ENCODE results near the gene FIG4. TPM values are rescaled to one million over a fixed set of nuclear protein-coding genes. Genes with fewer than 3 reads are reported as not detected.

FIG4 gene
- total RNA-seq, 6 donors from 2014 or later, result 10.4 to 30.8 (median 27.5) TPM

DNA sequence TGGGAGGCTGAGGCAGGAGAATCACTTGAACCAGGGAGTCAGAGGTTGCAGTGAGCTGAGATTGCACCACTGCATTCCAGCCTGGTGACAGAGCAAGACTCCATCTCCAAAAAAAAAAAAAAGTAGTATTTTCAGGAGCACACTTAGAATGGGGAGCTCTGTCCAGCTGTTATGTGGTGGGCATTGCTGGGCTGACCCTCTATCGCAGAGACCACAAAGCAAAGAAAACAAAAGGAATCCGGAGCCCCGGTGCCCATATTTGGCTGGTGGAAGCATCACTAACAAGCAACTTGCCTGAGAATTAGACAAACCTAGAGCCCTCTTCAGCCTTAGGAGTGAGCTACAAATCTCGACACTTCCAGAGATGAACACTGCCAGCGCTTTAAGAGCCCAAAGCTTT lies 149.7 kb downstream of the FIG4 start:
- TF ChIP-seq CTCF (IDR thresholded peaks at IDR 0.05) (no peak), POLR2A (IDR thresholded peaks at IDR 0.05) (no peak), POLR2AphosphoS5 (IDR thresholded peaks at IDR 0.05) (no peak), EP300 (IDR thresholded peaks at IDR 0.05) (no peak)
- no peak for ATAC-seq (ENCODE audit: low FRiP score in 2 of 2)
- Histone ChIP-seq H3K27ac (no peak overlapping the region), H3K4me3 (no peak overlapping the region), H3K4me1 (no peaks in the 10 kb centered on the region), H3K9me3 (no peaks in the 10 kb centered on the region), H3K36me3 (no peaks in the 10 kb centered on the region), H3K27me3 (no peaks in the 10 kb centered on the region)
- 89 to 97% methylated on average over 5 of the region's 5 CpGs for WGBS, 2 donors
- no peak for DNase-seq

GRCh38 chr6:109841869-109842268 lies 150.8 kb downstream of the FIG4 start:
- H3K27me3 ChIP-seq, result no peaks in the 10 kb centered on the region
- 90 to 95% methylated on average over 3 of the region's 3 CpGs for WGBS, 2 donors
- H3K36me3 ChIP-seq, result no peaks in the 10 kb centered on the region

GRCh38 chr6:109852713-109853112 lies 161.6 kb downstream of the FIG4 start:
- 95 to 98% methylated on average over 4 of the region's 4 CpGs for WGBS, 2 donors
- no peak for ATAC-seq (ENCODE audit: low FRiP score in 2 of 2)
- TF ChIP-seq POLR2AphosphoS5 (IDR thresholded peaks at IDR 0.05) (no peak), CTCF (IDR thresholded peaks at IDR 0.05) (no peak), EP300 (IDR thresholded peaks at IDR 0.05) (no peak), POLR2A (IDR thresholded peaks at IDR 0.05) (no peak)
- Histone ChIP-seq H3K27me3 (no peaks in the 10 kb centered on the region), H3K4me1 (no peaks in the 10 kb centered on the region), H3K4me3 (no peak overlapping the region), H3K9me3 (no peaks in the 10 kb centered on the region), H3K36me3 (no peaks in the 10 kb centered on the region), H3K27ac (no peak overlapping the region)
- no peak for DNase-seq

More at GRCh38 chr6:109841869-109842268, 150.8 kb downstream of the FIG4 start:
- no peak overlapping the region for H3K4me3 ChIP-seq
- no peaks in the 10 kb centered on the region for H3K4me1 ChIP-seq
- TF ChIP-seq POLR2A (IDR thresholded peaks at IDR 0.05) (no peak), EP300 (IDR thresholded peaks at IDR 0.05) (no peak), POLR2AphosphoS5 (IDR thresholded peaks at IDR 0.05) (no peak), CTCF (IDR thresholded peaks at IDR 0.05) (no peak)
- H3K9me3 ChIP-seq, result no peaks in the 10 kb centered on the region
- no peak for DNase-seq
- no peak for ATAC-seq (ENCODE audit: low FRiP score in 2 of 2)
- no peak overlapping the region for H3K27ac ChIP-seq

DNA sequence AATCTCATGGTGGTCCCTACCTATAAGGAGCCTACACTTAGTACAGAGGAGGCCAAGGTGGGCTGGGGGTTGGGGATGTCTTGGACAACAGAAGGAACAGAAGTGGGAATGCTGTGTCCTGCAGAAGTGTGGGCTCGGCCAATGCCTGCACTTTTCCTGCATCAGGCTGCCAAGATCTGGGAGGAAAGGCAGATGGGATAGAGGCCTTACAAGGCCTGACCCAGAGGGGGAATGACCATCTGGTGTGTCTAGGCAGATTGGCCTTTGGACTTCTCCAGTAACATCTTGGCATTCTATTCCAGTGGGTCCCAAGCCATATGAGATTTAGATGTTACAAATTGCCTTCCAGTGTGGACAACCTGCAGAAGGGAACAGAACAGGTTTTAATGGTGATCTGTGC lies 162.3 kb downstream of the FIG4 start:
- no peaks in the 10 kb centered on the region for H3K27me3 ChIP-seq
- H3K36me3 ChIP-seq, result no peaks in the 10 kb centered on the region
- no peak for DNase-seq
- no peaks in the 10 kb centered on the region for H3K9me3 ChIP-seq
- ATAC-seq (ENCODE audit: low FRiP score in 2 of 2), result no peak
- WGBS, 2 donors, result 82 to 100% methylated on average over 1 of the region's 1 CpG
- no peak for TF ChIP-seq POLR2AphosphoS5 (IDR thresholded peaks at IDR 0.05)
- TF ChIP-seq POLR2A (IDR thresholded peaks at IDR 0.05), result no peak
- no peak for TF ChIP-seq CTCF (IDR thresholded peaks at IDR 0.05)
- no peak for TF ChIP-seq EP300 (IDR thresholded peaks at IDR 0.05)
- no peak overlapping the region for H3K27ac ChIP-seq
- no peak overlapping the region for H3K4me3 ChIP-seq
- H3K4me1 ChIP-seq, result no peaks in the 10 kb centered on the region

- Histone ChIP-seq H3K4me1 (no peaks in the 10 kb centered on the region), H3K36me3 (no peaks in the 10 kb centered on the region), H3K27ac (no peak overlapping the region), H3K27me3 (no peaks in the 10 kb centered on the region), H3K9me3 (no peaks in the 10 kb centered on the region), H3K4me3 (no peak overlapping the region)
- DNase-seq, result no peak
- no peak for ATAC-seq (ENCODE audit: low FRiP score in 2 of 2)
- 84 to 88% methylated on average over 2 of the region's 2 CpGs for WGBS, 2 donors
- TF ChIP-seq EP300 (IDR thresholded peaks at IDR 0.05) (no peak), POLR2AphosphoS5 (IDR thresholded peaks at IDR 0.05) (no peak), CTCF (IDR thresholded peaks at IDR 0.05) (no peak)
Observed at GRCh38 chr6:109853951-109854350, 162.9 kb downstream of the FIG4 start.
